ENCODE results near the gene MYOM1.
"Not testable (repeated sequence)": the region's sequence is repeated elsewhere in the genome, so short reads cannot be mapped to it uniquely, and the experiment has no call there.

Gene MYOM1

DNA sequence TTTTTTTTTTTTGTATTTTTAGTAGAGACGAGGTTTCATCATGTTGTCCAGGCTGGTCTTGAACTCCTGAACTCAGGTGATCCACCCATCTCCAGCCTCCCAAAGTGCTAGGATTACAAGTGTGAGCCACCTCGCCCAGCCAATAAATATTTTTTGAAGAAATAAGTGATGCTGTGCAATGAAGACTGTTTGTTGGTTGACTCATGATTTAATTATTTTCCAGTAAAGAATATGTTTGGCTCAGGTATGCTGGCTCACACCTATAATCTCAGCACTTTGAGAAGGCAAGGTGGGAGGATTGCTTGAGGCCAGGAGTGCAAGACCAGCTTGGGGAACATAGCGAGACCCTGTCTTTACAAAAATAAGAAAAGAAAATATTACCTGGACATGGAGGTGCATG is 165.0 kb downstream of the MYOM1 start:
- Histone ChIP-seq H3K27me3 (ENCODE audit: control insufficient read depth, insufficient read depth, low read length) (no peaks in the 10 kb centered on the region), H3K36me3 (ENCODE audit: control insufficient read depth, insufficient read depth, low read length) (no peaks in the 10 kb centered on the region), H3K4me3 (ENCODE audit: low read length) (no peak overlapping the region), H3K27ac (ENCODE audit: low read depth, low read length) (no peak overlapping the region), H3K9ac (ENCODE audit: low read length) (no peak overlapping the region), H3K4me1 (ENCODE audit: control insufficient read depth, insufficient read depth, low read length) (no peaks in the 10 kb centered on the region)

- Histone ChIP-seq H3K9ac (ENCODE audit: low read length) (no peak overlapping the region), H3K4me3 (ENCODE audit: low read length) (no peak overlapping the region), H3K27ac (ENCODE audit: low read depth, low read length) (no peak overlapping the region), H3K27me3 (ENCODE audit: control insufficient read depth, insufficient read depth, low read length) (no peaks in the 10 kb centered on the region), H3K4me1 (ENCODE audit: control insufficient read depth, insufficient read depth, low read length) (no peaks in the 10 kb centered on the region), H3K36me3 (ENCODE audit: control insufficient read depth, insufficient read depth, low read length) (no peaks in the 10 kb centered on the region)
These were observed 165.6 kb downstream of the MYOM1 start for GRCh38 chr18:3054214-3054613.

GRCh38 chr18:3053081-3053480 is 166.7 kb downstream of the MYOM1 start:
- Histone ChIP-seq H3K4me3 (ENCODE audit: low read length) (no peak overlapping the region), H3K9ac (ENCODE audit: low read length) (no peak overlapping the region), H3K36me3 (ENCODE audit: control insufficient read depth, insufficient read depth, low read length) (no peaks in the 10 kb centered on the region), H3K4me1 (ENCODE audit: control insufficient read depth, insufficient read depth, low read length) (no peaks in the 10 kb centered on the region), H3K27me3 (ENCODE audit: control insufficient read depth, insufficient read depth, low read length) (no peaks in the 10 kb centered on the region), H3K27ac (ENCODE audit: low read depth, low read length) (no peak overlapping the region)

- no peak overlapping the region for H3K9ac ChIP-seq (ENCODE audit: low read length)
- H3K36me3 ChIP-seq (ENCODE audit: control insufficient read depth, insufficient read depth, low read length), result no peaks in the 10 kb centered on the region
- H3K27me3 ChIP-seq (ENCODE audit: control insufficient read depth, insufficient read depth, low read length), result no peaks in the 10 kb centered on the region
- no peaks in the 10 kb centered on the region for H3K4me1 ChIP-seq (ENCODE audit: control insufficient read depth, insufficient read depth, low read length)
- no peak overlapping the region for H3K27ac ChIP-seq (ENCODE audit: low read depth, low read length)
- H3K4me3 ChIP-seq (ENCODE audit: low read length), result peak overlapping the region; percentile 40
These were observed 167.4 kb downstream of the MYOM1 start for GRCh38 chr18:3052411-3052758.

GRCh38 chr18:3051718-3052410 is 167.9 kb downstream of the MYOM1 start:
- Histone ChIP-seq H3K4me1 (ENCODE audit: control insufficient read depth, insufficient read depth, low read length) (no peaks in the 10 kb centered on the region), H3K27me3 (ENCODE audit: control insufficient read depth, insufficient read depth, low read length) (no peaks in the 10 kb centered on the region), H3K9ac (ENCODE audit: low read length) (no peak overlapping the region), H3K4me3 (ENCODE audit: low read length) (no peak overlapping the region), H3K27ac (ENCODE audit: low read depth, low read length) (no peak overlapping the region), H3K36me3 (ENCODE audit: control insufficient read depth, insufficient read depth, low read length) (no peaks in the 10 kb centered on the region)

- not testable (repeated sequence) for H3K36me3 ChIP-seq (ENCODE audit: control insufficient read depth, insufficient read depth, low read length); H3K27me3 ChIP-seq (ENCODE audit: control insufficient read depth, insufficient read depth, low read length); H3K4me3 ChIP-seq (ENCODE audit: low read length); H3K4me1 ChIP-seq (ENCODE audit: control insufficient read depth, insufficient read depth, low read length); H3K9ac ChIP-seq (ENCODE audit: low read length); H3K27ac ChIP-seq (ENCODE audit: low read depth, low read length)
These were observed 169.8 kb downstream of the MYOM1 start for GRCh38 chr18:3049897-3050454.

DNA sequence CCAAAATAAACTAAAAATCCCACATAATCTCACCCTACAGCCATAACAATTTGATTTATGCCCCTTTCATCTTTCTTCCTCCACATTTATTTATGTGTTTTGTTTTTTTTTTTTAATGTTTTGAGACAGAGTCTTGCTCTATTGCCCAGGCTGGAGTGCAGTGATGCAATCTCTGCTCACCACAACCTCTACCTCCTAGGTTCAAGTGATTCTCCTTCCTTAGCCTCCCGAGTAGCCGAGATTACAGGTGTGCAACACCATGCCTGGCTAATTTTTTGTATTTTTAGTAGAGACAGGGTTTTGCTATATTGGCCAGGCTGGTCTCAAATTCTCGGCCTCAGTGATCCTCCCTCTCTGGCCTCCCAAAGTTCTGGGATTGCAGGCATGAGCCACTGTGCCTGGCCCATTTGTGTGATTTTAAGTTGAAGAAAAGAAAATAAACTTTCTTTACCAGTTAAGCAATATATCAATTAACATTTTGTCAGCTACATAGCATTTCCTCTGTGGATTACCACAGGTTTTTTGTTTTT is 170.9 kb downstream of the MYOM1 start:
- Histone ChIP-seq H3K4me3 (ENCODE audit: low read length) (no peak overlapping the region), H3K27ac (ENCODE audit: low read depth, low read length) (no peak overlapping the region), H3K4me1 (ENCODE audit: control insufficient read depth, insufficient read depth, low read length) (no peaks in the 10 kb centered on the region)

DNA sequence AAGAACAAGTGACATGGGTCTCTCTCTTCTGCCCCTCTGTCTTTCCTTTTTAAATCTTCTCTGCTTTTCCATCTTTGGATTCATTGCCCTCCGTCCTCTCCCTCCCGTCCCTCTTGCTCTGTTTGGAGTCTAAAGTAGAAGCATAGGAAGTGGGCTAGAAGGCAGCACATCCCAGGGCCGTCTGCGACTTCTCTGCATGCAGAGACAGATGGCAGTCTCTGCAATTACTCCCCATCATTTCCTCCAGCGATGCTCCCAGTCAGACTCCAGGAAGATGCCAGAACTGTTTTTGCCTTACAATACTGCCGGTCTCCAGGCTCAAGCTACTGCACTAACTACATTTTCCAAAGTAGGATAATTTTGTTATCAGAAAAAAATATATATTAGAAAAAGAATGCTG is 171.6 kb downstream of the MYOM1 start:
- Histone ChIP-seq H3K4me1 (ENCODE audit: control insufficient read depth, insufficient read depth, low read length) (no peaks in the 10 kb centered on the region), H3K4me3 (ENCODE audit: low read length) (no peak overlapping the region), H3K36me3 (ENCODE audit: control insufficient read depth, insufficient read depth, low read length) (no peaks in the 10 kb centered on the region), H3K27ac (ENCODE audit: low read depth, low read length) (no peak overlapping the region), H3K9ac (ENCODE audit: low read length) (no peak overlapping the region), H3K27me3 (ENCODE audit: control insufficient read depth, insufficient read depth, low read length) (no peaks in the 10 kb centered on the region)

More for the DNA sequence above, 170.9 kb downstream of the MYOM1 start:
- no peaks in the 10 kb centered on the region for H3K36me3 ChIP-seq (ENCODE audit: control insufficient read depth, insufficient read depth, low read length)
- H3K9ac ChIP-seq (ENCODE audit: low read length), result no peak overlapping the region
- H3K27me3 ChIP-seq (ENCODE audit: control insufficient read depth, insufficient read depth, low read length), result no peaks in the 10 kb centered on the region

- H3K4me3 ChIP-seq (ENCODE audit: low read length), result no peak overlapping the region
- H3K27me3 ChIP-seq (ENCODE audit: control insufficient read depth, insufficient read depth, low read length), result no peaks in the 10 kb centered on the region
- no peaks in the 10 kb centered on the region for H3K36me3 ChIP-seq (ENCODE audit: control insufficient read depth, insufficient read depth, low read length)
- H3K27ac ChIP-seq (ENCODE audit: low read depth, low read length), result no peak overlapping the region
- H3K9ac ChIP-seq (ENCODE audit: low read length), result no peak overlapping the region
- no peaks in the 10 kb centered on the region for H3K4me1 ChIP-seq (ENCODE audit: control insufficient read depth, insufficient read depth, low read length)
These were observed 173.5 kb downstream of the MYOM1 start for GRCh38 chr18:3046216-3046808.

- Histone ChIP-seq H3K4me1 (ENCODE audit: control insufficient read depth, insufficient read depth, low read length) (no peaks in the 10 kb centered on the region), H3K27ac (ENCODE audit: low read depth, low read length) (no peak overlapping the region), H3K9ac (ENCODE audit: low read length) (no peak overlapping the region), H3K36me3 (ENCODE audit: control insufficient read depth, insufficient read depth, low read length) (no peaks in the 10 kb centered on the region), H3K27me3 (ENCODE audit: control insufficient read depth, insufficient read depth, low read length) (no peaks in the 10 kb centered on the region), H3K4me3 (ENCODE audit: low read length) (no peak overlapping the region)
These were observed 174.7 kb downstream of the MYOM1 start for GRCh38 chr18:3044931-3045698.

GRCh38 chr18:3042379-3042778 is 177.4 kb downstream of the MYOM1 start:
- Histone ChIP-seq H3K27me3 (ENCODE audit: control insufficient read depth, insufficient read depth, low read length) (no peaks in the 10 kb centered on the region), H3K36me3 (ENCODE audit: control insufficient read depth, insufficient read depth, low read length) (no peaks in the 10 kb centered on the region), H3K27ac (ENCODE audit: low read depth, low read length) (no peak overlapping the region), H3K4me1 (ENCODE audit: control insufficient read depth, insufficient read depth, low read length) (no peaks in the 10 kb centered on the region), H3K4me3 (ENCODE audit: low read length) (no peak overlapping the region), H3K9ac (ENCODE audit: low read length) (no peak overlapping the region)

DNA sequence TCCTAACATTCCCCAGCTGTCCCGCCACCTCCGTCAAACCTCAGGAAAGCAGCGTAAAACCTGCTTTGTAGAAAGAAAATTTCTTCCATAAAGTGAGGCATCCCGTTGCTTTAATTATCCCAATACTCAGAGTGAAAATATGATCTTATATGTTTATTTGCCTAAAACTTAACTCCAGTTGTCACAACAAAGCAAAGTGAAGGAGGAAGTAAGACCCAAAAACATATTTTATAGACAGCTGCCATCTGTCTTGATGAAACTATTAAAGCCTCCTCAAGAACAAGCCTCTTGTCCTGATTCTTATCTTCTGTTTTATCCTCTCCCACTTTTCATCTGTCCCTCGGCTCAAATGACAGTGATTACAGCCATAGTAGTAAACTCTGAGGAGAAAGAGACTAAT is 177.9 kb downstream of the MYOM1 start:
- H3K4me3 ChIP-seq (ENCODE audit: low read length), result no peak overlapping the region
- no peaks in the 10 kb centered on the region for H3K4me1 ChIP-seq (ENCODE audit: control insufficient read depth, insufficient read depth, low read length)
- no peak overlapping the region for H3K9ac ChIP-seq (ENCODE audit: low read length)
- H3K27me3 ChIP-seq (ENCODE audit: control insufficient read depth, insufficient read depth, low read length), result no peaks in the 10 kb centered on the region
- no peak overlapping the region for H3K27ac ChIP-seq (ENCODE audit: low read depth, low read length)
- no peaks in the 10 kb centered on the region for H3K36me3 ChIP-seq (ENCODE audit: control insufficient read depth, insufficient read depth, low read length)
